OCI-LY3 (cell line): ENCODE results near the gene FBXO41.

Source experiments
- H2AFZ ChIP-seq: fragments of 200-600, 300-600 bp; shearing (Covaris generic); 2 replicates; pipeline ENCODE4 v1.6.0; 2014; ENCODE audit warnings: antibody characterized with exemption, low read depth, low read length
- H3K27ac ChIP-seq: fragments of 200-600, 300-600 bp; sonication (generic); 2 replicates; pipeline ENCODE4 v1.5.1; 2014; ENCODE audit warnings: mild to moderate bottlenecking, low read length, moderate library complexity, mixed read lengths
- H3K27me3 ChIP-seq: fragments of 200-600, 300-600 bp; sonication (generic); 2 replicates; pipeline ENCODE4 v1.6.1; 2014; ENCODE audit warnings: low read depth, low read length, mixed read lengths
- H3K36me3 ChIP-seq: fragments of 200-600, 300-600 bp; sonication (generic); replicated peaks from 2 replicates; pipeline ENCODE3; 2014; ENCODE audit warnings: low read depth, low read length, mixed read lengths
- H3K4me1 ChIP-seq: fragments of 300-600, 200-600 bp; sonication (generic); 2 replicates; pipeline ENCODE4 v1.6.1; 2014; ENCODE audit warnings: low read length, mixed read lengths
- H3K4me2 ChIP-seq: fragments of 200-600, 300-600 bp; sonication (generic); 2 replicates; pipeline ENCODE4 v1.6.1; 2014; ENCODE audit warnings: low read length, mixed read lengths
- H3K4me3 ChIP-seq: fragments of 300-600, 200-600 bp; sonication (generic); 2 replicates; pipeline ENCODE4 v1.5.1; 2014; ENCODE audit warnings: antibody characterized with exemption, mild to moderate bottlenecking, low read length, moderate library complexity
- H3K79me2 ChIP-seq: fragments of 300-600, 200-600 bp; shearing (Covaris generic); 2 replicates; pipeline ENCODE4 v1.6.1; 2014; ENCODE audit warnings: mild to moderate bottlenecking, low read length, mixed read lengths
- H3K9ac ChIP-seq: fragments of 300-600, 200-600 bp; shearing (Covaris generic); 2 replicates; pipeline ENCODE4 v1.6.0; 2014; ENCODE audit warnings: mild to moderate bottlenecking, low read length, moderate library complexity
- H3K9me3 ChIP-seq: fragments of 200-600, 300-600 bp; shearing (Covaris generic); 2 replicates; pipeline ENCODE4 v1.6.1; 2014; ENCODE audit warnings: low read length, mixed read lengths; ENCODE audit not compliant: insufficient read depth
- H4K20me1 ChIP-seq: fragments of 200-600, 300-600 bp; sonication (generic); 2 replicates; pipeline ENCODE4 v1.6.1; 2016; ENCODE audit warnings: low read length, mixed read lengths; ENCODE audit not compliant: insufficient read depth
- CTCF ChIP-seq: fragments of 200-600, 300-600 bp; sonication (generic); IDR thresholded peaks from 2 replicates; pipeline ENCODE4 v1.5.1; 2014; ENCODE audit warnings: antibody characterized with exemption, low read length, low read depth
- EZH2phosphoT487 ChIP-seq: fragments of 200-600 bp; shearing (Covaris generic); IDR thresholded peaks from 2 replicates; pipeline ENCODE4 v1.6.1; 2018; ENCODE audit warnings: antibody characterized with exemption, mixed run types, low read depth

Gene FBXO41

GRCh38 chr2:73228631-73229030 lies 55.6 kb downstream of the FBXO41 start:
- Histone ChIP-seq H3K4me3 (no peak overlapping the region), H3K9ac (no peak overlapping the region), H4K20me1 (no peaks in the 10 kb centered on the region), H3K36me3 (peaks cover 6% of the 10 kb centered on the region), H3K79me2 (no peaks in the 10 kb centered on the region), H2AFZ (no peak overlapping the region), H3K9me3 (no peaks in the 10 kb centered on the region), H3K27ac (no peak overlapping the region), H3K4me2 (no peak overlapping the region), H3K27me3 (no peaks in the 10 kb centered on the region), H3K4me1 (peaks cover 4% of the 10 kb centered on the region)
- TF ChIP-seq EZH2phosphoT487 (no peak), CTCF (no peak)

GRCh38 chr2:73227086-73227485 lies 57.2 kb downstream of the FBXO41 start:
- H3K79me2 ChIP-seq = no peaks in the 10 kb centered on the region
- no peak overlapping the region for H2AFZ ChIP-seq
- peaks cover 13% of the 10 kb centered on the region for H3K36me3 ChIP-seq
- H3K4me2 ChIP-seq = no peak overlapping the region
- TF ChIP-seq CTCF = no peak
- H3K9ac ChIP-seq = no peak overlapping the region
- no peaks in the 10 kb centered on the region for H3K4me1 ChIP-seq
- no peaks in the 10 kb centered on the region for H3K27me3 ChIP-seq
- no peak overlapping the region for H3K27ac ChIP-seq
- no peaks in the 10 kb centered on the region for H3K9me3 ChIP-seq
- no peak overlapping the region for H3K4me3 ChIP-seq
- no peaks in the 10 kb centered on the region for H4K20me1 ChIP-seq

- Histone ChIP-seq H3K36me3 (peaks cover 23% of the 10 kb centered on the region), H3K9ac (no peak overlapping the region), H3K4me1 (no peaks in the 10 kb centered on the region; the same call in 1 of the 2 replicates), H3K9me3 (no peaks in the 10 kb centered on the region), H3K27ac (no peak overlapping the region), H3K79me2 (no peaks in the 10 kb centered on the region), H3K4me2 (no peak overlapping the region), H2AFZ (no peak overlapping the region), H4K20me1 (no peaks in the 10 kb centered on the region), H3K4me3 (no peak overlapping the region), H3K27me3 (no peaks in the 10 kb centered on the region)
- TF ChIP-seq EZH2phosphoT487 (no peak), CTCF (no peak)
These were observed 58.5 kb downstream of the FBXO41 start for GRCh38 chr2:73225513-73226360.

GRCh38 chr2:73223821-73224220 lies 60.5 kb downstream of the FBXO41 start:
- H3K4me1 ChIP-seq = peaks cover 13% of the 10 kb centered on the region
- no peak overlapping the region for H3K9ac ChIP-seq
- H3K4me3 ChIP-seq = no peak overlapping the region
- H3K4me2 ChIP-seq = no peak overlapping the region
- peaks cover 26% of the 10 kb centered on the region for H3K36me3 ChIP-seq
- no peaks in the 10 kb centered on the region for H3K27me3 ChIP-seq
- H2AFZ ChIP-seq = no peak overlapping the region
- no peak for TF ChIP-seq EZH2phosphoT487
- TF ChIP-seq CTCF = no peak
- H3K79me2 ChIP-seq = peaks cover 3% of the 10 kb centered on the region; the same call in 1 of the 2 replicates
- 0 out of 2 replicates have a peak, but pooled peaks cover 7% of the 10 kb centered on the region for H4K20me1 ChIP-seq
- no peak overlapping the region for H3K27ac ChIP-seq
- no peaks in the 10 kb centered on the region for H3K9me3 ChIP-seq
